Adrenal gland (tissue), 5 donors: Measurements from ENCODE around the gene EIF4E1B.

ENCODE experiments used
- POLR2A ChIP-seq, 2 donors: fragments of 450-650 bp; IDR thresholded peaks; one replicate each; pipeline ENCODE4 v1.6.1; 2017; ENCODE audit warnings: antibody characterized with exemption in 2 of 2, mild to moderate bottlenecking in 2 of 2, moderate library complexity in 1 of 2
- TF ChIP-seq, protein P1 (sequence below), 6 experiments: fragments of 450-650 bp in 4 of 6; fragments of 200-600 bp in 2 of 6; sonication (generic) in 1 of 6; IDR thresholded peaks; 1 replicate in 5 of 6; 2 replicates in 1 of 6; pipeline versions ENCODE4 v1.5.1 to v1.8.0; 2016 to 2021; ENCODE audit warnings: antibody characterized with exemption in 6 of 6, mild to moderate bottlenecking in 2 of 6, moderate library complexity in 1 of 6
- donor health status: DM: no; HTN: no; CAD: no.

- no peak for TF ChIP-seq POLR2A (IDR thresholded peaks at IDR 0.05)
- TF ChIP-seq, protein P1, sequence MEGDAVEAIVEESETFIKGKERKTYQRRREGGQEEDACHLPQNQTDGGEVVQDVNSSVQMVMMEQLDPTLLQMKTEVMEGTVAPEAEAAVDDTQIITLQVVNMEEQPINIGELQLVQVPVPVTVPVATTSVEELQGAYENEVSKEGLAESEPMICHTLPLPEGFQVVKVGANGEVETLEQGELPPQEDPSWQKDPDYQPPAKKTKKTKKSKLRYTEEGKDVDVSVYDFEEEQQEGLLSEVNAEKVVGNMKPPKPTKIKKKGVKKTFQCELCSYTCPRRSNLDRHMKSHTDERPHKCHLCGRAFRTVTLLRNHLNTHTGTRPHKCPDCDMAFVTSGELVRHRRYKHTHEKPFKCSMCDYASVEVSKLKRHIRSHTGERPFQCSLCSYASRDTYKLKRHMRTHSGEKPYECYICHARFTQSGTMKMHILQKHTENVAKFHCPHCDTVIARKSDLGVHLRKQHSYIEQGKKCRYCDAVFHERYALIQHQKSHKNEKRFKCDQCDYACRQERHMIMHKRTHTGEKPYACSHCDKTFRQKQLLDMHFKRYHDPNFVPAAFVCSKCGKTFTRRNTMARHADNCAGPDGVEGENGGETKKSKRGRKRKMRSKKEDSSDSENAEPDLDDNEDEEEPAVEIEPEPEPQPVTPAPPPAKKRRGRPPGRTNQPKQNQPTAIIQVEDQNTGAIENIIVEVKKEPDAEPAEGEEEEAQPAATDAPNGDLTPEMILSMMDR (IDR thresholded peaks at IDR 0.05) = no peak
Observed at GRCh38 chr5:176659512-176659839, 29.0 kb downstream of the EIF4E1B start.
